Activated gamma-delta T cell treated with Interleukin-2 at 50 U/mL for 16 hours (primary cell): ENCODE measurements around the gene ZNF142.
A peak's percentile ranks its signal among the peaks of the same experiment; 100 is the strongest.

Source experiments
- DNase-seq: peaks from one replicate; pipeline ENCODE4 v3.0.0-alpha.2; 2020

Gene ZNF142

DNA sequence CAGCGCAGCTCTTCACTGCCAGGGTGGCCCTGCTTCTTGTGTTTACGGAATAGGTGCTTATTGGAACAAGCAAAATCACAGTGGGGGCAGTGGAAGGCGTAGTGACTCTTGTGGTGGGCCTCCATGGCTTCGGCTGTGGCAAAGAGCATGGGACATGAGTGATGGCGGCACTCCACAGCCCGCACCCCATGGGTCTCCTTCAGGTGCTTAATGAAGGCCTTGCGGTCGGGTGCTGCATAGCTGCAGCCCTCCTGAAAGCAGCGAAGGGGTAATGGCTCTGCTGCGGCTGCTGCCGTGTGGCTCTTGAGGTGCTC, 10.7 kb downstream of the ZNF142 start:
- DNase-seq, result no peak

DNA sequence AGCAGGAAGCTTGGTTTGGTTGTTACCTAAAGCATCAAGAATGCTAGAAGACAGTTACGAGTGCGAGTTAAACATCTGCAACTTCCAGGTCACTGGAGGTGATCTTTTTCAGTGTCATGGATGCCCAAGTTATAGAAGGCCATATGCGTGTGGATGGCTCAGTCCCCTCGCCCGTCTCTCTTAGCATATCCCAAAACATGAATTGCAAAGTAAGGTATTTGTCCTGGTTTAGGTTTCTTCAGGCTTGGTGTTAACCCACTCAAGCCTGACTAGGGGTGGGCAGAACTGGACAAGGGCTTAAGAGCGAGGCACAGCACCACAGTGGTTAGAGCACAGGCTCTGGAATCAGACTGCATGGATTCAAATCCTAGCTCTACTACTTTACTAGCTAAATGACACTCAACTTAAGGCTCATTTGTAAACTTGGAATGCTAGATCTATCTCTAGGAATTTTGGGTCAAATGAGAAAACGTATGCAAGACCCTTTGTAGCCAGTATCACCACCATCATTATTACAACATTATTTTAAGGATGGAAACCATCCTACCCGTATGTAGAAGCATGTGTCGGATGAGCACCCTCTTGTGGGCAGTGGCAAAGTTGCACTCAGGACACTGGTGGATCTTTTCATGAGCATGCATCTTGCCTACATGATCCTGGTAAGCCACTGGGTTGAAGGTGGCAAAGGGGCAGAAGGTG, 11.2 kb downstream of the ZNF142 start:
- peak; percentile 37 for DNase-seq

DNA sequence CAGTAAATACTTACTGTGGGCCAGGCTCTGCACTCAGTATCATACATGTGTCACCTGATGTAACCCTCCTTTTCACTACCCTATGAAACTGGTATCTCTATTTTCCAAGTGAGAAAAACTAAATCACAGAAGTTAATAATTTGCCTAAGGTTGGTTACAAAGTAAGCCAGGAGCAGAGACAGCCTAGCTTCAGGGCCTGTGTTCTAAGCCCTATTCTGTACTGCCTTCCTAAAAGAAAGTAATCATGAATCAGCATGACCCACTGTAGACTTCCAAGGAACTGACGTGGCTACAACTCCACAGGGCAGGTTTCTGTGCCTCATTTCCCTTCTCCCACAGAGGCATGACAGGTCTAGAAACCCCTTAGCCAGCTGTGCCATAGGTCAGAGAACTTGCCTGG, 14.3 kb downstream of the ZNF142 start:
- no peak for DNase-seq

DNA sequence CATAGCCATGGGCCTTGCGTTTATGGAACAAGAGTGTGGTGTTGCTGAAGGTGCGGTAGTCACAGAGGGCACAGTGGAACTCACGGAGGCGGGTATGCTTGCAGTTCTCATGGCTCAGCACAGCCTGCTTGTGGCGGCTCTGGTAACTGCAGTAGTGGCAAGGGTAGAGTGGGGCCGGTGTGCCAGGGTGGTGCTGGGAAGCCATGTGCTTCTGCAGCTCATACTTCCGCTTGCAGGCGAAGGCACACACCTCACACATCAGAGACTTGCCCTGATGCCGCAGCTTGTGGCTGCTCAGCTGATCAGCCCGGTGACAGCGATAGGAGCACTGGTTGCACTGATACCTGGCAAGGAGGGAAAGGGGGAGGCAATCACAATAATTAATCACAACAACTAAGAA, 14.7 kb downstream of the ZNF142 start:
- no peak for DNase-seq

DNA sequence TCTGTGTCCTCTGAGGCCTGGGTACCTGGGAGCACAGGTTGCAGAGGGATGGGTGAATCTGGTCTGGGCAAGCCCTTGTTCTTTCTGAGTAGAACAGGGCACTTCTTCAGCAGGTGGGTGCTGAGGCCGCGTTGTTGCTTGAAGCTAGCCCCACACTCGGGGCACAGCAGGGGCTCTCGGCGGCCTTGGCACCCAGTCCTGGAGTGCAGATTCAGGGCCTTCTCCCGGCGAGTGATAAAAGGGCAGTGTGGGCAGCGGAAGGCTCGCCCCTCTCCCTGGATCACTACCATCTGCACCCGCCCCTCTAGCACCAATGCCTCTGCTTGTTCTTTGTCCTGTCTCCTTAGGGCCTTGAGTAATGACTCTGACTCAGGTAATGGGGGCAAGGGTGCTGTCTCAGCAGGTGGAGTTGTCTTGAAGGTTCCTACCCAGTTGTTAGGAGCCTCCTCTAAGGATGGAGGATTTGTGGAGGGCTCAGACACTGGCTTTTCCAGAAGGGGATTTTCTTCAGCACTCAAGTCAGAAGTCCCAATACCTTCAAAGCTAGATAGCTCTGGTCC, 15.6 kb downstream of the ZNF142 start:
- no peak for DNase-seq

DNA sequence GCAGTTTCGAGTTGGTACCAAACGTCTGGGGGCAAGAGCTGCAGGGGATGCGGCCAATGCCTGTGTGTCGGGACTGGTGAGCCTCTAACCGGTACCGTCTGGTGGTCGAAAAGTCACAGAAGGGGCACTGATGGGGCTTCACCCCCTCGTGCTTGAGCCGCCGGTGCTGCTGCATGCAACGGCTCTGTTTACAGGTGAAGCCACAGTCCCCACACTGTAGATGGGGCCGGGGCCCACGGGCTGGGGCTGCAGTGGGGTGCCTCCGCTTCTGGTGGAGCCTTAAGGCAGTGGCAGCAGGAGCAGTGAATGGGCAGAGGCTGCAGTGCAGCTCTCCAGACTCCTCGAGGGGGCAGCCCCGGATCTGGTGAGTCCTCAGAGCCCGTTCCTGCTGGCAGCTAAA, 16.6 kb downstream of the ZNF142 start:
- no peak for DNase-seq

DNA sequence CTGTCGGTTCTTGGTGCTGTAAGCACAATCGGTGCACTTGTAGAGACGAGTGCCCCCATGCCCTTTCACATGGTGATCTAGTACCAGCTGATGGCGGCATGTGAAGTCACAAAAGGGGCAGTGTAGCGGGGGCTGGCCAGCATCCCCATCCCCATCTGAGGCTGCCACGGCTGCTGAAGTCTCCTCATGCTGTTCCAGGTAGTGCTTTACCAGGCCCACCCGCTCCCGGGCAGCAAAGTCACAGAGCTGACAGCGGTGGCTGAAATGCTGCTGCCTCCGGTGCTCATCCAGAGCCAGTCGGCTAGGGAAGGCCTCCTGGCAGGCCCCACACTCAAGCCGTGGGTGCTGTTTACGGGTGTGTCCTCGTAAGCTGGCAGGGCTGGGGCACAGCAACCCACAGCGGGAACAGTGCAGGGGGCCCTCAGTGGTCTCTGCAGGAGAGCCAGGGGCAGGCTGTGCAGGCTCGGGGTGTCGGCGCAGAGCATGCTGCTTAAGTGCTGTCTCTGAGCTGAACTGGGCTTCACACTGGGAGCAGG, 17.2 kb downstream of the ZNF142 start:
- DNase-seq, result no peak

DNA sequence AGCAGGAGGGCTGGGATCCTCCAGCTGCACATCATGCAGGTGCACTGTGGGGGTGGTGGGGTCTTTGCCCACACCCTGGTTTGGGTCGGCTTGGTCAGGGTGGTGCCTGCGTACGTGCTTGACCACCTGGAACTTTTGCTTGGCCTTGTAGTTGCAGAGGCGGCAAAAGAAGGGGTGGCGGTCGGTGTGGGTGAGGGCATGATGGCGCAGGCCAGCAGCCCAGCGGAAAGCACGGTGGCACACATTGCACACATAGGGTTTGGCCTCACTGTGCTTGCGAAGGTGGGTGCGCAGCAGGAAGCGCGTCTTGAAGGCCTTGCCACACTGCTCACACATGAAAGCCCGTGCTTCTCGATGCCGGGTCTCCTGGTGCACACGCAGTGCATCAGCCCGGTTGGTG, 21.1 kb downstream of the ZNF142 start:
- no peak for DNase-seq

DNA sequence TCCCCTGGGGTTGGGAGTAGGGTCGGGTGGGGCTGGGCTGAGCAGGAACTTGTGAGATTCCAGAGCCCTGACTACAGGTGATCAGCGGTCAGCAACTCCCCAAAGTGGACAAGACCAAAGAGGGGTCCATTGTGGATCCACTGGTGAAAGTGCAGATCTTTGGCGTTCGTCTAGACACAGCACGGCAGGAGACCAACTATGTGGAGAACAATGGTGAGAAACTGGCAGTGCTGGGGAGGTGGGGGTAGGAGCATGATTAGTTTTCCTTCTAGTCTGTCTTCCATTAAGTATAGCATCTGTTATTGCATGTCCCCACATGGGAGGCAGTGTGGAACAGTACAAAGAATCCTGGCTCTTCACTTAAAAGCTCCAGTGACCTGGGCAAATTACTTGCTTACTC, 23.7 kb downstream of the ZNF142 start:
- no peak for DNase-seq

DNA sequence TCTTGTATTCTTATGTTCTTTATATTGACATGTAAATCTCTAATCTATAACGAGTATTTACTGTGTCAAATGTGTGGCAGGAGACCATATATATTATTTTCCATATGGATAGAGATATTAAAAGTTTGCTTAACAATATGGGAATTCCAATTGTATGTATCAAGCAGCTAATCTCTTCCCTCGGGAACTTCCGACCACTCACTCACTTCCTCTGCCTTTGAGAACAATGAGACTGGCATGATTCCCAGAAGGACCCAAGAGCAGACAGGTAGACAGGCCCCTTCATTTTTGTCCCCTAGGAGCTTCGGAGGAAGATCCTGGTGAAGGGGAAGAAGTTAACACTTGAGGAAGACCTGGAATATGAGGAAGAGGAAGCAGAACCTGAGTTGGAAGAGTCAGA, 27.6 kb downstream of the ZNF142 start:
- DNase-seq, result no peak

DNA sequence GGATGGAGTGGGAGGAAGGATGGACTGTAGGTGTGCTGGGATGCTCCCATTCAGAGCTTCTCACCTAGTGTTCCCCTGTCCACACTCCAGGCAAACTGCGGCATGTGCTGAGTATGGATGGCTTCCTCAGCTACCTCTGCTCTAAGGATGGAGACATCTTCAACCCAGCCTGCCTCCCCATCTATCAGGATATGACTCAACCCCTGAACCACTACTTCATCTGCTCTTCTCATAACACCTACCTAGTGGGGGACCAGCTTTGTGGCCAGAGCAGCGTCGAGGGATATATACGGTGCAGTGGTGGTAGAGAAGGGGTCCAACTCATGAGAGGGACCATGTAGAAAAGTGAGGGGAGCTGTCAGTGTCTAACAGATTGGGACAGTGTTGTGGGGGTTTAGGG, 31.5 kb downstream of the ZNF142 start:
- no peak for DNase-seq

DNA sequence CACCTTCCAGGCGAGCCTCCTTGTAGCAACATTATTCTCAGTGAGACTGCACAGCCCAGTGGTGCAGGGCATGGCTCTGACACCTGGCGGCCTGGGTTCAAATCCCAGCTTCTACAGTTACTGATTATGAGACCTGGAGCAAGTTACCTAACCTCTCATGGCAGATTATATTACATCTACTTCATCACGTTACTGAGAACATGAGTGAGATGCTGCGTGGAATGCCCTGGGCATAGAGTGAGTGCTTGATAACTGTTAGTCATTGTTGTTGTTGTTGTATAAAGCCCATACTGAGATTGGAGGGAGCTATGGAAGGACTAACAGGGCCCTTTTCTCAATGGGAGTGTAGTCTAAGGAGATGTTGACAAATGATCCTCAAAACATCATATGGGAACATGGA, 33.1 kb downstream of the ZNF142 start:
- no peak for DNase-seq

DNA sequence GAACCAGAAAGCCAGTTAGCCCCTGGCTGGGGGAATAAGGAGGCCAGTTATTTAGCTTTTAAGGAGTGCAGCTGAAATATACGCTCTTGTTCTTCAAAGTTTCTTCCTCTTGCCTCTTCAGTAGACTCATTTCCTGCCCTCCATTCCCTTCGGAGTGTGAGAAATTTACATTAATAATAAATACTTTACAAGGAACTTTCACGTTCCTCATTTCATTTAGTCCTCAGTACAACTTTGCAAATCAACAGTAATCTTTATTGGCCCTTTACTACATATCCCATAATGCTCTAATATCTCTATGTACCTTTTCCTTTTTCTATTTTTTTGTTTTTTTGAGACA, 36.1 kb downstream of the ZNF142 start:
- DNase-seq, result no peak

DNA sequence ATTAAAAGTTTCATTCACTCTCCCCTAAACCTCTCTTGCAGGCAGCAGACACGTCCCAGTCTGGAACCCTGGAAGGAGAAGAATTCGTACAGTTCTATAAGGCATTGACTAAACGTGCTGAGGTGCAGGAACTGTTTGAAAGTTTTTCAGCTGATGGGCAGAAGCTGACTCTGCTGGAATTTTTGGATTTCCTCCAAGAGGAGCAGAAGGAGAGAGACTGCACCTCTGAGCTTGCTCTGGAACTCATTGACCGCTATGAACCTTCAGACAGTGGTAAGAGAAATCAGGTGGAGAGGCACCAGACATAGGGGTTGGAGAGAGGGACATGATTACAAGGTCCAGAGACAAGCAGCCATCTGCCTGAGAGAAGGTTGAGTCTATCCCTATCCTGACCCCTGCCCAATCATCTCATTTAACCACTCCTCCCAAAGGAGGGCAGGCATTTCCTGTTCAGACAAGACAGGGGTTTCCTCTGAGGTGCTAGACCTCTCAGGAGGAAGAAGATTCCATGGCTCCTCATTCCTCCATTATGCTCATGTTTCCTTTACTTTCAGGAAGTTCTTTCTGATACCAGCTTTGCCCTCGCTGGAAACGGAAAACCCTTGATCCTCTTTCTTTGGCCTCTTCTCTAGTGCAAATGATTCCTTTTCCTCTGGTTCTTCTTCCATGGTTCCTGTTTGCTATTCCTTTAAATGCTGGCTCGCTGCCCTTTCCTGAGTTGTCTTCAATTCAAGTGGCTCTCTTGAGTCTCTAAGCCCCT, 36.6 kb downstream of the ZNF142 start:
- no peak for DNase-seq

DNA sequence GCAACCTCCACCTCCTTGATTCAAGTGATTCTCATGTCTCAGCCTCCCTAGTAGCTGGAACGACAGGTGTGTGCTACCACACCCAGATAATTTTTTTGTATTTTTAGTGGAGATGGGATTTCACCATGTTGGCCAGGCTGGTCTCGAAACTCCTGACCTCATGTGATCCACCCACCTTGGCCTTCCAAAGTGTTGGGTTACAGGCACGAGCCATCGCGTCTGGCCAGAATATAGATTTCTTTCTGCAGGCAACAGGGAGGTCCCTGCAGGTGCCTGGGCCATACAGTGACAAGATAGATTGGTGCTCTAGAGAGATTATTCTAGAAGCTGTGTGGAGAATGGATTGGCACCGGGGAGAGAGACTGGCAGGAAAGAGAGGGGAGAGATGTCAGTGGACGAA, 38.4 kb downstream of the ZNF142 start:
- no peak for DNase-seq

DNA sequence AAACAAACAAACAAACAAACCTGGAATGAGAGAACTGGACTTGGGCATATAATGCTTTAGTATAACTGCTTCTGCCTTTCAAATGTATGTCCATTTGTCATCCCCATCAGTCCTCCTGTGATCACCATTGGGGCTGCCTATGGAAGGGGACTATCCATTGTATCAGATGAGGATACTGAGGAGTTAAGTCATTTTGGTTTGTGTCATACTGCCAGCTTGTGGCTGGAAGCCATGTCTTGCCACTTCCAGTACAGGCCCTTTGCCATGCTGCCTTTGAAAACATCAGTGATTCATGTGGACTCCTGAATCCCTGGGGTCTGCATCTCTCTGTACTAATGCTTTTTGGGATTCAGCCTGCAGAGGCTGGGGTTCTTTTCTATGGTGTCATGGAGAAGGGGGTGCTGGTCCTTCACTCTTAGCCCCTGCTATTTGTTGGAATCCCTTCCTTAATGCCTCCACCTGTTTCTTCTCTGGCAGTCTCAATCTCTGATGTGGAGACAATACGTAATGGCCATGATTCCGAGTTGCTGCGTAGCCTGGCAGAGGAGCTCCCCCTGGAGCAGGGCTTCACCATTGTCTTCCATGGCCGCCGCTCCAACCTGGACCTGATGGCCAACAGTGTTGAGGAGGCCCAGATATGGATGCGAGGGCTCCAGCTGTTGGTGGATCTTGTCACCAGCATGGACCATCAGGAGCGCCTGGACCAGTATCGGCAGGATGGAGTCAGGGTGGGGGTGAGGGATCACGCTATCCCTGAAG, 41.1 kb downstream of the ZNF142 start:
- DNase-seq, result no peak

DNA sequence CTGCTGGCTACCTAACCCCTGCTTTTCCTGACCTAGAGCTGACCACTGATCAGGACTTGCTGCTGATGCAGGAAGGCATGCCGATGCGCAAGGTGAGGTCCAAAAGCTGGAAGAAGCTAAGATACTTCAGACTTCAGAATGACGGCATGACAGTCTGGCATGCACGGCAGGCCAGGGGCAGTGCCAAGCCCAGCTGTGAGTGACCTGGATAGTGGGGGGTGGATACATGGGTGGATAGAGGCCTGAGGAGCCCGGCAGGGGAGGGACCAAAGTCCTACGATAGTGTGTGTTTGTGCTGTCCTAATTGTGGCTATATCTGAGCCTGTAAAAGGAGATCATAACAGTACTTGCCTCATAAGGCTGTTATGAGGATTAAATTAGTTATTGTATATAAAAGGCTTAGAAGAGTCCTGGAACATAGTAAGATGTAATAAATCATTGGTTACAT, 43.5 kb downstream of the ZNF142 start:
- no peak for DNase-seq

DNA sequence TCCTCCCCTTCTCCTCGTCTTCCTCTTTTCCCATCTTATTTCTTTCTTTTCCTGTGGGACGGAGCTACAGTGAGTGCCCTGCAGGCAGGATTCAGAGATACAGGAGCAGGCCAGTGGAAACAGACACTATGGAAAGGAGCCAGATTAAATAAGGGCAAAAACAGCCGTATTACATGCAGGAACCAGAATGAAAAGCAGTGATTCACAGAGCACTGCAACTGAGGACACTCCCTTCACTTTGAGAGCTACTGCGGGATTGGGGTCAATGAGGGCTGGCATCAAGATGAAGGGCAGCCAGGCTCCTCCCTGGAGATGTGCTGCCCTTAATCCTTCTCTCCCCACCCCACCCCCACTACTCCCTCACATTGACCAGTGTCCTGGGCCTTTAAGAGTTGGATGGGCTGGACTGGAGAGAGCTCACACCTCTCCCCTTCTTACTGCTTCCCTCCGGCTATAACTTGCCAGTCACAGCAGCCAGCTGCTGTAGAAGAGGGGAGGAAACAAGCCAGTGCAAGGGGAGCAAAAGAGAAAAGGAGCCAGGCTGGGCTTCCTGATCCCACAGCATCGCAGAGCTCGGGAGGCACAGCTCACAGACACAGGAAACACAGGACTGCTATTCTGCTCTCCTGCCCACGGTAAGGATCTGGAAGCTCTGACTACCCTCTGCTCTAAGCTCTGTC, 51.8 kb downstream of the ZNF142 start, which contains the start of gene PLCD4:
PLCD4 (plus strand) TSS at position 464 of the 680 bp plus-strand sequence. CDS start 7,841 bp downstream, outside the sequence.
- DNase-seq, result no peak

DNA sequence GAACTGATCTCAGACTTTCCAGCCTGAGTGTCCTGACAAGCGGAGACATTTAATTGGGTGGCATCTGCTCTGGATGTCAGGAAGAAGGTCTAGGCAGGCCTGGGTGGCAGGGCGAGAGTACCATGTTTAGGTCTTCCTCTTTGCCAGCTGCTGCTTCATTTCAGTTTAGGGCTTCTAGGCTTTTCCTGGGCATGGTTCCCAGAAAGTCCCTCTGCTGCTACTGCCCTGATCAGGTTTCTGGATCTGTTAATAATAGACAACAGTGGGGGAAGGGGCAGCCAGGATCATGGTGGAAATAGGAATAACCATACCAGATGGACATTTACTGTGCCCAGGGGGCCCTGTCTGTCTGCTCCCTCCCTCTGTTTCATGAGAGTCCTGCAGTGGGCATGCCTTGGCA, 54.0 kb downstream of the ZNF142 start:
- no peak for DNase-seq
